GM23248 (cell line): Measurements from ENCODE around the gene PRODH2. TPM values are rescaled to one million over a fixed set of nuclear protein-coding genes. Genes with fewer than 3 reads are reported as not detected.

Experiments used
- DNase-seq: peaks from one replicate; pipeline ENCODE4 v3.0.0-alpha.2; 2015
- H2AFZ ChIP-seq: fragments of 200-600 bp; sonication (generic); 2 replicates; pipeline ENCODE4 v1.6.1; 2016; ENCODE audit warnings: antibody characterized with exemption
- H3F3A ChIP-seq: fragments of 200-600 bp; sonication (generic); 2 replicates; pipeline ENCODE4 v1.6.1; 2016; ENCODE audit warnings: mild to moderate bottlenecking, antibody characterized with exemption, mixed run types; ENCODE audit not compliant: insufficient read depth
- H3K27ac ChIP-seq: fragments of 200-600 bp; sonication (generic); 2 replicates; pipeline ENCODE4 v1.5.1; 2016; ENCODE audit warnings: mild to moderate bottlenecking
- H3K27me3 ChIP-seq: fragments of 200-600 bp; sonication (generic); replicated peaks from 2 replicates; pipeline ENCODE4 v1.6.1; 2016; ENCODE audit warnings: mild to moderate bottlenecking; ENCODE audit not compliant: insufficient read depth
- H3K36me3 ChIP-seq: fragments of 200-600 bp; sonication (generic); 2 replicates; pipeline ENCODE4 v1.6.1; 2016; ENCODE audit warnings: low read depth, mild to moderate bottlenecking
- H3K4me1 ChIP-seq: fragments of 200-600 bp; sonication (generic); 2 replicates; pipeline ENCODE4 v1.6.1; 2016; ENCODE audit warnings: mild to moderate bottlenecking; ENCODE audit not compliant: insufficient read depth
- H3K4me2 ChIP-seq: fragments of 200-600 bp; sonication (generic); one replicate; pipeline ENCODE4 v1.6.1; 2016; ENCODE audit warnings: mild to moderate bottlenecking; ENCODE audit not compliant: unreplicated experiment
- H3K4me3 ChIP-seq: fragments of 200-600 bp; sonication (generic); 2 replicates; pipeline ENCODE4 v1.5.1; 2016; ENCODE audit warnings: mild to moderate bottlenecking
- H3K79me2 ChIP-seq: fragments of 200-600 bp; sonication (generic); 2 replicates; pipeline ENCODE4 v1.6.1; 2016; ENCODE audit warnings: mild to moderate bottlenecking; ENCODE audit not compliant: insufficient read depth
- H3K9ac ChIP-seq: fragments of 200-600 bp; sonication (generic); 2 replicates; pipeline ENCODE4 v1.6.1; 2016; ENCODE audit warnings: mild to moderate bottlenecking
- H3K9me2 ChIP-seq: fragments of 200-600 bp; sonication (generic); 2 replicates; pipeline ENCODE4 v1.6.1; 2016; ENCODE audit warnings: mixed run types, mild to moderate bottlenecking, moderate library complexity; ENCODE audit not compliant: insufficient read depth
- H3K9me3 ChIP-seq: fragments of 200-600 bp; sonication (generic); one replicate; pipeline ENCODE4 v1.6.1; 2017; ENCODE audit warnings: low read depth
- H4K20me1 ChIP-seq: fragments of 200-600 bp; sonication (generic); 2 replicates; pipeline ENCODE4 v1.6.0; 2016; ENCODE audit not compliant: insufficient read depth
- EZH2 ChIP-seq: fragments of 200-600 bp; sonication (generic); IDR thresholded peaks from 2 replicates; pipeline ENCODE4 v1.6.1; 2018; ENCODE audit warnings: antibody characterized with exemption, mild to moderate bottlenecking; ENCODE audit not compliant: insufficient read depth, poor library complexity, severe bottlenecking
- EZH2phosphoT487 ChIP-seq: fragments of 200-600 bp; sonication (generic); IDR thresholded peaks from 2 replicates; pipeline ENCODE4 v1.6.1; 2018; ENCODE audit warnings: antibody characterized with exemption, moderate library complexity, mild to moderate bottlenecking, low read depth; ENCODE audit not compliant: insufficient read depth
- WGBS, 2 experiments: methylation state at CpG; one replicate each; pipeline ENCODE4 v1.1.6; 2015 to 2017; ENCODE audit warnings: low lambda C conversion rate in 2 of 2, low coverage in 1 of 2; ENCODE audit errors: missing lambda C conversion rate in 2 of 2; 5-methylcytosine and 5-hydroxymethylcytosine counted together
- in situ Hi-C: fragments of 300-500 bp; cut with MboI; formaldehyde crosslinking; loops from 2 replicates; pipeline ENCODE4 v1.15.0; 2020
- polyA plus RNA-seq: library from polyadenylated mRNA; unstranded; fragments of >200 nt; fragmentation: Nextera tagmentation; extraction: Ambion mirVana; gene quantifications from 2 replicates; pipeline ENCODE4 v1.2.1, GENCODE V29; 2016
- total RNA-seq: library from RNA; depleted of rRNA; stranded (reverse); fragments of >200 nt; shearing (Covaris generic); gene quantifications from 2 replicates; pipeline ENCODE4 v1.2.3, GENCODE V29; 2014

Gene PRODH2
- total and polyA plus RNA-seq, 2 experiments from 2014 or later, result not detected

GRCh38 chr19:35788205-35788960, 24.3 kb downstream of the PRODH2 start:
- in situ Hi-C loops, result no loop called here
- DNase-seq, result no peak
- no peak for TF ChIP-seq EZH2phosphoT487
- no peak overlapping the region for H2AFZ ChIP-seq
- H4K20me1 ChIP-seq, result no peaks in the 10 kb centered on the region
- H3K9me3 ChIP-seq, result no peaks in the 10 kb centered on the region
- no peaks in the 10 kb centered on the region for H3K27me3 ChIP-seq
- WGBS, 2 experiments, result 73% methylated on average over 8 to 12 of the region's 12 CpGs
- H3K36me3 ChIP-seq, result no peaks in the 10 kb centered on the region
- H3K79me2 ChIP-seq, result no peaks in the 10 kb centered on the region
- no peaks in the 10 kb centered on the region for H3K9me2 ChIP-seq
- no peak overlapping the region for H3K9ac ChIP-seq
- no peak overlapping the region for H3K4me3 ChIP-seq
- no peak overlapping the region for H3K27ac ChIP-seq
- H3K4me1 ChIP-seq, result no peaks in the 10 kb centered on the region
- no peaks in the 10 kb centered on the region for H3F3A ChIP-seq
- no peak overlapping the region for H3K4me2 ChIP-seq

DNA sequence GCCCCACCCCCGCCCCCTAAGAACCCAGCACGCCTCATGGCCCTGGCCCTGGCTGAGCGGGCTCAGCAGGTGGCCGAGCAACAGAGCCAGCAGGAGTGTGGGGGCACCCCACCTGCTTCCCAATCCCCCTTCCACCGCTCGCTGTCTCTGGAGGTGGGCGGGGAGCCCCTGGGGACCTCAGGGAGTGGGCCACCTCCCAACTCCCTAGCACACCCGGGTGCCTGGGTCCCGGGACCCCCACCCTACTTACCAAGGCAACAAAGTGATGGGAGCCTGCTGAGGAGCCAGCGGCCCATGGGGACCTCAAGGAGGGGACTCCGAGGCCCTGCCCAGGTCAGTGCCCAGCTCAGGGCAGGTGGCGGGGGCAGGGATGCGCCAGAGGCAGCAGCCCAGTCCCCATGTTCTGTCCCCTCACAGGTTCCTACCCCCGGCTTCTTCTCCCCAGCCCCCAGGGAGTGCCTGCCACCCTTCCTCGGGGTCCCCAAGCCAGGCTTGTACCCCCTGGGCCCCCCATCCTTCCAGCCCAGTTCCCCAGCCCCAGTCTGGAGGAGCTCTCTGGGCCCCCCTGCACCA, 25.3 kb downstream of the PRODH2 start:
- H3K9ac ChIP-seq, result no peak overlapping the region
- no peaks in the 10 kb centered on the region for H4K20me1 ChIP-seq
- DNase-seq, result no peak
- H3K9me3 ChIP-seq, result no peaks in the 10 kb centered on the region
- H3K27ac ChIP-seq, result no peak overlapping the region
- no peaks in the 10 kb centered on the region for H3K9me2 ChIP-seq
- 88 to 92% methylated on average over 12 to 15 of the region's 15 CpGs for WGBS, 2 experiments
- in situ Hi-C loops, result no loop called here
- no peak overlapping the region for H3K4me2 ChIP-seq
- H3K4me3 ChIP-seq, result no peak overlapping the region
- no peak for TF ChIP-seq EZH2phosphoT487
- no peak for TF ChIP-seq EZH2
- H2AFZ ChIP-seq, result no peak overlapping the region
- no peaks in the 10 kb centered on the region for H3K4me1 ChIP-seq
- no peaks in the 10 kb centered on the region for H3K36me3 ChIP-seq
- H3K79me2 ChIP-seq, result no peaks in the 10 kb centered on the region
- H3F3A ChIP-seq, result no peaks in the 10 kb centered on the region
- no peaks in the 10 kb centered on the region for H3K27me3 ChIP-seq

DNA sequence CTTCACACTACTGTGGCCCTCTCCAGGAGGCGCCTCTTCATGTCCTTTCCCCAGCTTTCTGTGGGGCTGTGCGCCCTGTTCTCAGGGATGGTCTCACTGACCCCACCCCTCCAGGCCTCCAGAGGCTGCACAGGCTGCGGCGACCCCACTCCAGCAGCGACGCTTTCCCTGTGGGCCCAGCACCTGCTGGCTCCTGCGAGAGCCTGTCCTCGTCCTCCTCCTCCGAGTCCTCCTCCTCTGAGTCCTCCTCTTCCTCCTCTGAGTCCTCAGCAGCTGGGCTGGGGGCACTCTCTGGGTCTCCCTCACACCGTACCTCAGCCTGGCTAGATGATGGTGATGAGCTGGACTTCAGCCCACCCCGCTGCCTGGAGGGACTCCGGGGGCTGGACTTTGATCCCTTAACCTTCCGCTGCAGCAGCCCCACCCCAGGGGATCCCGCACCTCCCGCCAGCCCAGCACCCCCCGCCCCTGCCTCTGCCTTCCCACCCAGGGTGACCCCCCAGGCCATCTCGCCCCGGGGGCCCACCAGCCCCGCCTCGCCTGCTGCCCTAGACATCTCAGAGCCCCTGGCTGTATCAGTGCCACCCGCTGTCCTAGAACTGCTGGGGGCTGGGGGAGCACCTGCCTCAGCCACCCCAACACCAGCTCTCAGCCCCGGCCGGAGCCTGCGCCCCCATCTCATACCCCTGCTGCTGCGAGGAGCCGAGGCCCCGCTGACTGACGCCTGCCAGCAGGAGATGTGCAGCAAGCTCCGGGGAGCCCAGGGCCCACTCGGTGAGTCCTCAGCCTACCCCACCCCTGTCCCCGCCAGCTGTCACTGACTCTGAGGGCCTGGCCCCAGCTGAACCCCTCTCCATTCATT, 26.1 kb downstream of the PRODH2 start:
- no peak overlapping the region for H3K9ac ChIP-seq
- no peak for DNase-seq
- H3F3A ChIP-seq, result no peaks in the 10 kb centered on the region
- TF ChIP-seq EZH2phosphoT487 (no peak), EZH2 (no peak)
- H3K79me2 ChIP-seq, result no peaks in the 10 kb centered on the region
- no peak overlapping the region for H3K27ac ChIP-seq
- in situ Hi-C loops, result no loop called here
- no peaks in the 10 kb centered on the region for H3K9me3 ChIP-seq
- H3K4me1 ChIP-seq, result no peaks in the 10 kb centered on the region
- H2AFZ ChIP-seq, result no peak overlapping the region
- 91 to 94% methylated on average over 19 to 30 of the region's 31 CpGs for WGBS, 2 experiments
- no peak overlapping the region for H3K4me3 ChIP-seq
- no peak overlapping the region for H3K4me2 ChIP-seq
- no peaks in the 10 kb centered on the region for H3K36me3 ChIP-seq
- H3K9me2 ChIP-seq, result no peaks in the 10 kb centered on the region
- H4K20me1 ChIP-seq, result no peaks in the 10 kb centered on the region
- H3K27me3 ChIP-seq, result no peaks in the 10 kb centered on the region

- Histone ChIP-seq H4K20me1 (no peaks in the 10 kb centered on the region), H3F3A (no peaks in the 10 kb centered on the region), H3K4me1 (no peaks in the 10 kb centered on the region), H3K9me3 (no peaks in the 10 kb centered on the region), H3K4me3 (no peak overlapping the region), H3K79me2 (no peaks in the 10 kb centered on the region), H3K4me2 (no peak overlapping the region), H3K9ac (no peak overlapping the region), H2AFZ (no peak overlapping the region), H3K27ac (no peak overlapping the region), H3K36me3 (no peaks in the 10 kb centered on the region), H3K9me2 (no peaks in the 10 kb centered on the region), H3K27me3 (no peaks in the 10 kb centered on the region)
- no peak for TF ChIP-seq EZH2
- no peak for TF ChIP-seq EZH2phosphoT487
- 88 to 90% methylated on average over 10 of the region's 10 CpGs for WGBS, 2 experiments
- in situ Hi-C loops, result no loop called here
- no peak for DNase-seq
Measured at GRCh38 chr19:35785339-35785627, 27.4 kb downstream of the PRODH2 start.
